Coronary artery (tissue), 2 donors: ENCODE results near the gene CYSRT1.
A peak's percentile ranks its signal among the peaks of the same experiment; 100 is the strongest.

ENCODE experiments used
- DNase-seq: peaks from one replicate; pipeline ENCODE4 v3.0.0-alpha.2; 2017; ENCODE audit warnings: low spot score
- H3K27ac ChIP-seq, 2 donors: fragments of 200-600 bp; sonication (generic); one replicate each; pipeline ENCODE4 v1.5.1; 2016 to 2019
- H3K4me3 ChIP-seq: fragments of 200-600 bp; sonication (generic); 2 replicates; pipeline ENCODE4 v1.5.1; 2016; ENCODE audit warnings: mild to moderate bottlenecking, moderate library complexity
- CTCF ChIP-seq: fragments of 200-600 bp; sonication (generic); IDR thresholded peaks from one replicate; pipeline ENCODE4 v1.5.1; 2019; ENCODE audit warnings: antibody characterized with exemption

CYSRT1 gene

GRCh38 chr9:137198051-137198901 is 26.7 kb upstream of the CYSRT1 start:
- TF ChIP-seq CTCF, result no peak
- DNase-seq, result no peak
- no peak overlapping the region for H3K27ac ChIP-seq
- peak overlapping the region; percentile 83 for H3K4me3 ChIP-seq

- TF ChIP-seq CTCF, result no peak
- Histone ChIP-seq H3K27ac (no peak overlapping the region), H3K4me3 (peak overlapping the region; percentile 83)
- DNase-seq, result no peak
Observed at GRCh38 chr9:137198902-137199283, 26.1 kb upstream of the CYSRT1 start.

GRCh38 chr9:137199411-137200121 is 25.4 kb upstream of the CYSRT1 start:
- Histone ChIP-seq H3K27ac (peak overlapping the region in 1 of 2 donors; percentile 86), H3K4me3 (peak overlapping the region; percentile 83)
- DNase-seq, result no peak
- TF ChIP-seq CTCF, result no peak

GRCh38 chr9:137200311-137201204 is 24.4 kb upstream of the CYSRT1 start, which contains the start of gene TPRN:
TSS of gene TPRN (minus strand) at chr9:137200741. CDS start at chr9:137200711, 30 bp downstream.
- no peak for TF ChIP-seq CTCF

GRCh38 chr9:137201205-137201868 is 23.6 kb upstream of the CYSRT1 start:
- Histone ChIP-seq H3K4me3 (peak overlapping the region; percentile 83), H3K27ac (peak overlapping the region; percentile 73 to 84)
- no peak for TF ChIP-seq CTCF
- DNase-seq, result no peak

More at GRCh38 chr9:137200311-137201204, 24.4 kb upstream of the CYSRT1 start, which contains the start of gene TPRN:
- Histone ChIP-seq H3K4me3 (peak within 1 kb of the TSS; percentile 83), H3K27ac (peak within 1 kb of the TSS; percentile 73 to 86)
- peak; percentile 100 for DNase-seq

GRCh38 chr9:137202966-137203365 is 22.0 kb upstream of the CYSRT1 start:
- Histone ChIP-seq H3K4me3 (no peak overlapping the region), H3K27ac (no peak overlapping the region)
- TF ChIP-seq CTCF, result no peak
- no peak for DNase-seq
